Stomach smooth muscle (tissue), 2 donors: ENCODE results near the gene GOLGA8M.
"Not testable (repeated sequence)": the region's sequence is repeated elsewhere in the genome, so short reads cannot be mapped to it uniquely, and the experiment has no call there.

Experiments
- H3K27ac ChIP-seq: one replicate; pipeline ENCODE4 v1.7.0; 2013; ENCODE audit warnings: mild to moderate bottlenecking, low read length, inconsistent platforms
- H3K27me3 ChIP-seq, 2 donors: one replicate each; pipeline ENCODE4 v1.7.0; 2013; ENCODE audit warnings: low read length in 2 of 2; ENCODE audit not compliant: insufficient read depth in 2 of 2, control insufficient read depth in 1 of 2
- H3K36me3 ChIP-seq, 2 donors: one replicate each; pipeline ENCODE4 v1.7.0; 2013; ENCODE audit warnings: low read length in 2 of 2; ENCODE audit not compliant: control insufficient read depth in 2 of 2, insufficient read depth in 2 of 2
- H3K4me1 ChIP-seq: one replicate; pipeline ENCODE4 v1.7.0; 2013; ENCODE audit warnings: low read length; ENCODE audit not compliant: control insufficient read depth, insufficient read depth
- H3K4me3 ChIP-seq, 2 donors: one replicate each; pipeline ENCODE4 v1.7.0; 2013; ENCODE audit warnings: low read length in 2 of 2
- H3K9ac ChIP-seq, 2 donors: one replicate each; pipeline ENCODE4 v1.7.0; 2013; ENCODE audit warnings: low read length in 2 of 2, mild to moderate bottlenecking in 1 of 2
- H3K9me3 ChIP-seq, 2 donors: one replicate each; pipeline ENCODE4 v1.7.0; 2013; ENCODE audit warnings: low read length in 2 of 2; ENCODE audit not compliant: control insufficient read depth in 2 of 2
- donor health status: healthy.
- donor health status: Pancreatic carcinoma.

Gene GOLGA8M

GRCh38 chr15:28712270-28712669, at the start of gene GOLGA8M:
TSS of gene GOLGA8M (minus strand) at chr15:28712421. CDS start at chr15:28712323, 98 bp downstream.
- H3K27ac ChIP-seq, H3K27me3 ChIP-seq, H3K4me1 ChIP-seq, H3K4me3 ChIP-seq, H3K36me3 ChIP-seq, H3K9me3 ChIP-seq, H3K9ac ChIP-seq: not testable (repeated sequence)

- H3K36me3 ChIP-seq, H3K27ac ChIP-seq, H3K4me3 ChIP-seq, H3K4me1 ChIP-seq, H3K9ac ChIP-seq, H3K27me3 ChIP-seq, H3K9me3 ChIP-seq: not testable (repeated sequence)
Measured at GRCh38 chr15:28742890-28743289, 30.7 kb upstream of the GOLGA8M start.

DNA sequence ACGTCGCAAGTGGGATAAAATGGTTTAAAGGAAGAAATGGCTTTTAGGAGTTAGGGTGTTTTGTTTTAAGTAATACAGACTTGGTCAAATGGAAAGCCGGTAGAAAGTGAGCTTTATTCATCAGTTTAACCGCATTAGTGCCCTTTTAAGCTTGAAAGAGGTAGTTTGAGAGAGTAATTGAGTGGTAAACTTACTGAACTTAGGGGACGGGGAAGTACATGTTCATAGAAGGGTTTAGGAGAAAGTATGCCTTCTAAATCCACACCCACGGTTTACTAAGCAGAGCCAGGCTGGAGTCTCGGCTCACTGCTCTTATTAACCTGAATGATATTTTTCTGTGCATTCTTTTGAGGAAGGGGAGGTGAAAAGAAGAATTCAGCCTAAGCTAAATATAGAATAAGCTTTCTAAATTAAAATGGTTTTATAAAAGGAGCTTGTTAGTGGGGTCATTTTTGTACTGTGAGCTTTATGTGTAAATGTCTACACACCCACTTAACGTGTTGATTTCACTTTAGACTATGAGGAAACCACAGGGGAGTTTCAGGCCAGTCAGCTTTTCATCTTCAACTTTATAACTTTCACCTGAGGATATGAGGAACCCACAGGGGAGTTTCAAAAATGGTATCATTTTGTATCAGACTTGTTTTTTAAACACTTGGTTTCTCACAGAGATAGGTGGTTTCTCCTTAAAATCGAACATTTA, 26.5 kb upstream of the GOLGA8M start:
- not testable (repeated sequence) for H3K4me1 ChIP-seq, H3K9me3 ChIP-seq, H3K9ac ChIP-seq, H3K27me3 ChIP-seq, H3K27ac ChIP-seq, H3K36me3 ChIP-seq
- peak overlapping the region in 1 of 2 donors; percentile 47 for H3K4me3 ChIP-seq

- not testable (repeated sequence) for H3K27ac ChIP-seq, H3K36me3 ChIP-seq, H3K9ac ChIP-seq, H3K4me1 ChIP-seq, H3K9me3 ChIP-seq, H3K27me3 ChIP-seq
- peak overlapping the region in 1 of 2 donors; percentile 58 for H3K4me3 ChIP-seq
Measured at GRCh38 chr15:28738200-28738561, 26.0 kb upstream of the GOLGA8M start.

GRCh38 chr15:28737521-28738199, 25.4 kb upstream of the GOLGA8M start:
- Histone ChIP-seq H3K9ac (peak overlapping the region in 1 of 2 donors; percentile 70), H3K4me3 (peak overlapping the region; percentile 40 to 58), H3K27ac (peak overlapping the region; percentile 58)
- H3K36me3 ChIP-seq, H3K27me3 ChIP-seq, H3K9me3 ChIP-seq, H3K4me1 ChIP-seq: not testable (repeated sequence)

GRCh38 chr15:28728061-28728460, 15.8 kb upstream of the GOLGA8M start:
- H3K4me1 ChIP-seq, H3K36me3 ChIP-seq: not testable (repeated sequence)

DNA sequence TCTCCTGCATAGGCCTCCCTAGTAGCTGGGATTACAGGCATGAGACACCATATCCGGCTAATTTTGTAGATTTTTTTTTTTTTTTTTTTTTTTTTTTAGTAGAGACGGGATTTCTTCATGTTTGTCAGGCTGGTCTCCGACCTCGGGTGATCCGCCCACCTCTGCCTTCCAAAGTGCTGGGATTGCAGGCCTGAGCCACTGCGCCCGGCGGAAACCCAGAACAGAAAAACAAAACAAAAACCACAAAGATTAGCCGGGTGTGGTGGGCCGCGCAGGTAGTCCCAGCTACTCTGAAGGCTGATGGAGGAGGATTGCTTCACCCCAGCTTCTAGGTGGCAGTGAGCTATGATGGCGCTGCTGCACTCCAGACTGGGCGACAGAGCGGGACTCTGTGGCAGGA, 14.8 kb upstream of the GOLGA8M start:
- not testable (repeated sequence) for H3K4me1 ChIP-seq, H3K4me3 ChIP-seq, H3K9me3 ChIP-seq, H3K27me3 ChIP-seq, H3K36me3 ChIP-seq, H3K27ac ChIP-seq, H3K9ac ChIP-seq

More at GRCh38 chr15:28728061-28728460, 15.8 kb upstream of the GOLGA8M start:
- H3K9ac ChIP-seq, H3K27me3 ChIP-seq, H3K27ac ChIP-seq, H3K4me3 ChIP-seq, H3K9me3 ChIP-seq: not testable (repeated sequence)

GRCh38 chr15:28726102-28726501, 13.9 kb upstream of the GOLGA8M start:
- no peak overlapping the region for H3K27ac ChIP-seq
- H3K36me3 ChIP-seq, result no peaks in the 10 kb centered on the region
- H3K4me1 ChIP-seq, result no peaks in the 10 kb centered on the region
- no peaks in the 10 kb centered on the region for H3K9me3 ChIP-seq
- no peak overlapping the region for H3K4me3 ChIP-seq
- H3K27me3 ChIP-seq, result no peaks in the 10 kb centered on the region
- H3K9ac ChIP-seq, result no peak overlapping the region

GRCh38 chr15:28725556-28725955, 13.3 kb upstream of the GOLGA8M start:
- Histone ChIP-seq H3K27ac (no peak overlapping the region), H3K27me3 (no peaks in the 10 kb centered on the region), H3K36me3 (no peaks in the 10 kb centered on the region), H3K4me1 (no peaks in the 10 kb centered on the region), H3K4me3 (no peak overlapping the region), H3K9ac (no peak overlapping the region), H3K9me3 (no peaks in the 10 kb centered on the region)

- not testable (repeated sequence) for H3K9ac ChIP-seq, H3K4me3 ChIP-seq, H3K27me3 ChIP-seq, H3K36me3 ChIP-seq, H3K4me1 ChIP-seq, H3K9me3 ChIP-seq, H3K27ac ChIP-seq
Measured at GRCh38 chr15:28723986-28724385, 11.8 kb upstream of the GOLGA8M start.

GRCh38 chr15:28719626-28720025, 7.4 kb upstream of the GOLGA8M start:
- H3K27ac ChIP-seq, result not testable (repeated sequence)

More at GRCh38 chr15:28719626-28720025, 7.4 kb upstream of the GOLGA8M start:
- H3K9ac ChIP-seq, H3K9me3 ChIP-seq, H3K36me3 ChIP-seq, H3K4me1 ChIP-seq, H3K4me3 ChIP-seq, H3K27me3 ChIP-seq: not testable (repeated sequence)
